Measurements from ENCODE around the gene GPC6. TPM values are rescaled to one million over a fixed set of nuclear protein-coding genes. Genes with fewer than 3 reads are reported as not detected.

The GPC6 gene
- total RNA-seq, 1 donor from 2014 or later, result 16.1 TPM

GRCh38 chr13:94242554-94242953 lies 1015.9 kb downstream of the GPC6 start:
- DNase-seq (ENCODE audit: low spot score), result no peak
- peaks cover 2% of the 10 kb centered on the region for H3K27me3 Mint-ChIP-seq (ENCODE audit: unreplicated experiment)
- H3K36me3 Mint-ChIP-seq (ENCODE audit: low read depth, unreplicated experiment), result no peaks in the 10 kb centered on the region
- TF ChIP-seq, protein P1, sequence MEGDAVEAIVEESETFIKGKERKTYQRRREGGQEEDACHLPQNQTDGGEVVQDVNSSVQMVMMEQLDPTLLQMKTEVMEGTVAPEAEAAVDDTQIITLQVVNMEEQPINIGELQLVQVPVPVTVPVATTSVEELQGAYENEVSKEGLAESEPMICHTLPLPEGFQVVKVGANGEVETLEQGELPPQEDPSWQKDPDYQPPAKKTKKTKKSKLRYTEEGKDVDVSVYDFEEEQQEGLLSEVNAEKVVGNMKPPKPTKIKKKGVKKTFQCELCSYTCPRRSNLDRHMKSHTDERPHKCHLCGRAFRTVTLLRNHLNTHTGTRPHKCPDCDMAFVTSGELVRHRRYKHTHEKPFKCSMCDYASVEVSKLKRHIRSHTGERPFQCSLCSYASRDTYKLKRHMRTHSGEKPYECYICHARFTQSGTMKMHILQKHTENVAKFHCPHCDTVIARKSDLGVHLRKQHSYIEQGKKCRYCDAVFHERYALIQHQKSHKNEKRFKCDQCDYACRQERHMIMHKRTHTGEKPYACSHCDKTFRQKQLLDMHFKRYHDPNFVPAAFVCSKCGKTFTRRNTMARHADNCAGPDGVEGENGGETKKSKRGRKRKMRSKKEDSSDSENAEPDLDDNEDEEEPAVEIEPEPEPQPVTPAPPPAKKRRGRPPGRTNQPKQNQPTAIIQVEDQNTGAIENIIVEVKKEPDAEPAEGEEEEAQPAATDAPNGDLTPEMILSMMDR (IDR thresholded peaks at IDR 0.05; ENCODE audit: unreplicated experiment), result no peak
- H3K27ac Mint-ChIP-seq (ENCODE audit: unreplicated experiment), result no peak overlapping the region
- no peaks in the 10 kb centered on the region for H3K9me3 Mint-ChIP-seq (ENCODE audit: unreplicated experiment)
- H3K4me3 Mint-ChIP-seq (ENCODE audit: unreplicated experiment), result no peak overlapping the region
- H3K4me1 Mint-ChIP-seq (ENCODE audit: unreplicated experiment), result peaks cover 1% of the 10 kb centered on the region

GRCh38 chr13:94243551-94243950 lies 1016.9 kb downstream of the GPC6 start:
- Mint-ChIP-seq H3K27ac (ENCODE audit: unreplicated experiment) (no peak overlapping the region), H3K27me3 (ENCODE audit: unreplicated experiment) (peaks cover 2% of the 10 kb centered on the region), H3K36me3 (ENCODE audit: low read depth, unreplicated experiment) (no peaks in the 10 kb centered on the region), H3K4me1 (ENCODE audit: unreplicated experiment) (no peaks in the 10 kb centered on the region), H3K4me3 (ENCODE audit: unreplicated experiment) (no peak overlapping the region), H3K9me3 (ENCODE audit: unreplicated experiment) (no peaks in the 10 kb centered on the region)
- no peak for DNase-seq (ENCODE audit: low spot score)
- TF ChIP-seq, protein P1 (IDR thresholded peaks at IDR 0.05; ENCODE audit: unreplicated experiment), result no peak

DNA sequence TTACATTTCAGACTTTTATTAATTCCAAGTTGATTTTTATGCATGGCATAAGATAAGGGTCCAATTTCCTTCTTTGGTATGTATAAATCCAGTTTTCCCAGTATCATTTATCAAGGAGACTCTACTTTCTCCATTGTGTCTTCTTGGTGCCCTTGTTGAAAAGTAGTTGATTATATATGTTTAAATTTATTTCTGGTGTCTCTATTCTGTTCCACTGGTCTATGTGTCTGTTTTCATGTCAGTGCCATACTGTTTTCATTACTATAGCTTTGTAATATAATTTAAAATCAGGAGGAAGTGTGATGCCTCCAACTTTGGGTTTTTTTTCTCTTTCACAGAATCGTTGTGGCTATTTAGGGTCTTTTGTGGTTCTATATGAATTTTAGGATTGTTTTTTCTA lies 1019.9 kb downstream of the GPC6 start:
- Mint-ChIP-seq H3K27me3 (ENCODE audit: unreplicated experiment) (no peaks in the 10 kb centered on the region), H3K4me3 (ENCODE audit: unreplicated experiment) (no peak overlapping the region), H3K9me3 (ENCODE audit: unreplicated experiment) (no peaks in the 10 kb centered on the region), H3K4me1 (ENCODE audit: unreplicated experiment) (no peaks in the 10 kb centered on the region), H3K27ac (ENCODE audit: unreplicated experiment) (no peak overlapping the region), H3K36me3 (ENCODE audit: low read depth, unreplicated experiment) (no peaks in the 10 kb centered on the region)
- TF ChIP-seq, protein P1 (IDR thresholded peaks at IDR 0.05; ENCODE audit: unreplicated experiment), result no peak
- DNase-seq (ENCODE audit: low spot score), result no peak

DNA sequence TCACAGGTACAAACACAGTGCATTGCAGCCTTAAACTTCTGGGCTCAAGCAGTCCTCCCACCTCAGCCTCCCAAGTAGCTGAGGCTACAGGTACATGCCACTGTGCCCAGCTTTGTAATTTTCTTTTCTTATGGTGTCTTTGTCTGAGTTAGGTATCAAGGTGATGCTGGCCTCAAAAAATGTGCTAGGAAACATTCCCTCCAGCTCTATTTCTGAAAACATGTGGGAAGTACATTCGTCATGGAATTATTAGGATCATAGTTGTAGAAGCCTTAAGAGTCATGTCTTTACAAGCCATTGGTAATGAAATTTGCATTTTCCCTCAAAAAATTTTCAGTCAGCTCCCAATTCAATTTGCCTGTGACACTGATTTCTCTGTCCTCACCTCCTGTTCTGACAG lies 1021.3 kb downstream of the GPC6 start:
- Mint-ChIP-seq H3K9me3 (ENCODE audit: unreplicated experiment) (no peaks in the 10 kb centered on the region), H3K27me3 (ENCODE audit: unreplicated experiment) (no peaks in the 10 kb centered on the region), H3K4me3 (ENCODE audit: unreplicated experiment) (no peak overlapping the region), H3K36me3 (ENCODE audit: low read depth, unreplicated experiment) (no peaks in the 10 kb centered on the region), H3K27ac (ENCODE audit: unreplicated experiment) (no peak overlapping the region), H3K4me1 (ENCODE audit: unreplicated experiment) (no peaks in the 10 kb centered on the region)
- TF ChIP-seq, protein P1 (IDR thresholded peaks at IDR 0.05; ENCODE audit: unreplicated experiment), result no peak
- no peak for DNase-seq (ENCODE audit: low spot score)

DNA sequence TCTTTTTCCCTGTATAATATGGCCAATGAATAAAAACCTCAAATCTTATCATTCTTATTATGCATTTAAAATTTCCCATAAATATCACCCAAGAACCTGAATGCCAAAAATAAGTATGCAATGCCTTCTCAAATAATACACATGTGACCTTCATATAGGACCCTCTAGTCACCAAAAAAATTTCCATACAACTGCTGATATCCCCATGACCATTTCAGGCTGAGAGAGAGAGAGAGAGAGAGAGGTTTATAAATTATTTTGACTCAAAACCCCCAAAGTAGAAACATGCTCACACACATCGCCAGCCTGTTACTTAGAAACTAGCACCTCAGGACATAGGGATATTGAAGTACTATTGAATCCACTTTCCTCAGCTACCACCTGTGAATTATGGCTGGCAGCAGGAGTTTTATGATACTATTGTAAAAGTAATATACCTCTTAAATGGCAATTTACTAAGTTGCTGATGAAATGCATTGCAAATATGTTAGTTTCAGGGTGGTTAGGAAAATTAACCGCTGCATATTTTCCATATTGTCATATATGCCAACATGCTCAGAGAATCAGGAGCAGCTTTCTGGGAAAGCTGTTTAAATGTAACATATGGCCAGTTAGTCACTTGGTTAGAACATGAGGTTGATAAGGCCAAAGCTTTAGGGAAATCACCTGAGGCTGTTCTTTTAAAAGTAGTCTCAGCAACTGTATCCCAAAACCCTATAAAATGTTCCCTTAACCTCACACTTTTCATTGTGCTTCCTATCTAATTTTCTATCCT lies 1022.0 kb downstream of the GPC6 start:
- H3K36me3 Mint-ChIP-seq (ENCODE audit: low read depth, unreplicated experiment), result no peaks in the 10 kb centered on the region
- H3K27me3 Mint-ChIP-seq (ENCODE audit: unreplicated experiment), result no peaks in the 10 kb centered on the region
- TF ChIP-seq, protein P1 (IDR thresholded peaks at IDR 0.05; ENCODE audit: unreplicated experiment), result no peak
- no peaks in the 10 kb centered on the region for H3K9me3 Mint-ChIP-seq (ENCODE audit: unreplicated experiment)
- no peak for DNase-seq (ENCODE audit: low spot score)
- no peak overlapping the region for H3K4me3 Mint-ChIP-seq (ENCODE audit: unreplicated experiment)
- no peaks in the 10 kb centered on the region for H3K4me1 Mint-ChIP-seq (ENCODE audit: unreplicated experiment)
- no peak overlapping the region for H3K27ac Mint-ChIP-seq (ENCODE audit: unreplicated experiment)

Data from endothelial cell (in vitro differentiated cells).